ENCODE measurements around the gene PEX14. TPM values are rescaled to one million over a fixed set of nuclear protein-coding genes. Genes with fewer than 3 reads are reported as not detected.

Gene PEX14
- total RNA-seq, 3 donors from 2014 or later = 12.5 to 16.1 (median 14.8) TPM

DNA sequence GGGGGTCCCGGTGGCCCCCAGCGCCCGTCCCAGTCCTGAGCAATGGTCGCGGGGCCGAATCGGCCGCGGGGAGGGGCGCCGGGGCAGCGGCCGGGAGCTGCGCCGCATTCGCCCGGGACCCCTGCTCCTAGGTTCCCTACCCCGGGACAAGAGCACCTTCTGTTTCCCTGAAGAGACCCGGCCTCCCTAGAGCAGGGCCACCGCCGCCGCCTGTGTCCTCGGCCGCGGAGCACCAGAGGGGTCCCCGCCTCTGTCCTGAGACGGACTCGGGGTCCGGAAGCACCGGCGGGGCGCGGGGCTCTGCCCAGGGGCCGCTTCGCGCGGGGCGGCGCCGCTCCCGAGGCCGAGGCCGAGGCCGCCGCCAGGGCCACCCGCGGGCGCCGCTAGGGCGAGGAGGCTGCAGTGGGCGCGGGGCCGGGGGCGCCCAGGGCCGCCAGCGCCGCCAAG, 163.8 kb downstream of the PEX14 start:
- Histone ChIP-seq H3K9me3 (no peaks in the 10 kb centered on the region), H3K4me3 (peak overlapping the region; percentile 27 to 52 (median 28)), H3K36me3 (no peaks in the 10 kb centered on the region), H3K27ac (peak overlapping the region; percentile 88 to 95), H3K27me3 (peaks cover 0 to 2% of the 10 kb centered on the region in 2 donors), H3K4me1 (peaks cover 26 to 37% of the 10 kb centered on the region in 2 donors)
- intact Hi-C loops (cut with DNase I; ENCODE audit: low total_unique reads) = no loop called here
- no peak for DNase-seq (ENCODE audit: low spot score in 2 of 2)
- TF ChIP-seq POLR2A (IDR thresholded peaks at IDR 0.05) = no peak
- no peak for TF ChIP-seq POLR2AphosphoS5 (IDR thresholded peaks at IDR 0.05)
- no peak for TF ChIP-seq CTCF (IDR thresholded peaks at IDR 0.05)

GRCh38 chr1:10639011-10639774, 164.4 kb downstream of the PEX14 start:
- TF ChIP-seq POLR2AphosphoS5 (IDR thresholded peaks at IDR 0.05) = no peak
- no peak for TF ChIP-seq CTCF (IDR thresholded peaks at IDR 0.05)
- no peak for TF ChIP-seq POLR2A (IDR thresholded peaks at IDR 0.05)
- Histone ChIP-seq H3K27me3 (peaks cover 0 to 2% of the 10 kb centered on the region in 2 donors), H3K4me1 (peaks cover 24 to 31% of the 10 kb centered on the region in 2 donors), H3K9me3 (no peaks in the 10 kb centered on the region), H3K4me3 (peak overlapping the region in 1 of 3 donors; percentile 52), H3K36me3 (no peaks in the 10 kb centered on the region), H3K27ac (no peak overlapping the region)
- intact Hi-C loops (cut with DNase I; ENCODE audit: low total_unique reads) = no loop called here
- no peak for DNase-seq (ENCODE audit: low spot score in 2 of 2)

- TF ChIP-seq POLR2AphosphoS5 (IDR thresholded peaks at IDR 0.05) = no peak
- Histone ChIP-seq H3K4me1 (peaks cover 16 to 23% of the 10 kb centered on the region in 2 donors), H3K9me3 (no peaks in the 10 kb centered on the region), H3K36me3 (no peaks in the 10 kb centered on the region), H3K27me3 (peaks cover 0 to 2% of the 10 kb centered on the region in 2 donors), H3K4me3 (no peak overlapping the region), H3K27ac (peak overlapping the region; percentile 78 to 82)
- intact Hi-C loops (cut with DNase I; ENCODE audit: low total_unique reads) = no loop called here
- DNase-seq (ENCODE audit: low spot score in 2 of 2) = peak in 1 of 2 donors; percentile 57
These were observed 165.2 kb downstream of the PEX14 start for GRCh38 chr1:10639775-10640578.

DNA sequence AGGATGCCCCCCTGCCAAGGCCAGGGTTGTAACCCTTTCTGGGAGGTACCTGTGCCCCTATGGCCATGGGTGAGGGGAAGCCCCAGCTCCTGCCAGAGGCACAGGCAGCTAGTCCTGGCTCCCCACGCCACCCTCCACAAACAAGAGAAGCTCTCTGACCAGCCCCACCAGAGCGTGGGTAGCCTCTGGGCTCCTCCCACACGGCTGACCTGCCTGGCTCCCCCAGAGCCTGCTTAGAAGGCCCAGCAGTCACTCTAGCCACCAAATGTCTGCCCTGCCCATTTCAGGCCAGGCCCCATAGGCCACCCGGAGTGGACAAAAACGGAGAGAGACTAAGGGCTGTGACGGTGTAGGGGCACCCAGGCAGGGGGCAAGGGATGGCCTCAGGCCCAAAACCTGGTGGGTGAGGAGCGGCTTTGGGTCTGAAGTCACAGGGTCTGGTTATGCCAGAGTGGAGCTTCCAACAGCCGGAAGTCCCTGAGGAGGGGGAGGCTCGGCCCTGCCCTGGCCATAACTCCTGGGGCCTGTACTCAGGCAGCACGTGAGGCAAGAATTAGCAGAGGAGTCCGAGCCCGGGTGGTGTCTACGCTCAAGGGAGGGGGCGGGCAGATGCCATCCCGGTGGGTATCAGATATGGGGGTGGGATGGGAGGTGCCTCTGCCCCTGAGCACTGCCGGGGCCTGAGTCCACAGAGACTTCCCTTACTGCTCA, 166.2 kb downstream of the PEX14 start:
- no peak for TF ChIP-seq CTCF (IDR thresholded peaks at IDR 0.05)
- TF ChIP-seq POLR2AphosphoS5 (IDR thresholded peaks at IDR 0.05) = no peak
- TF ChIP-seq POLR2A (IDR thresholded peaks at IDR 0.05) = no peak
- no peak overlapping the region for H3K4me3 ChIP-seq
- intact Hi-C loops (cut with DNase I; ENCODE audit: low total_unique reads) = no loop called here
- no peaks in the 10 kb centered on the region for H3K36me3 ChIP-seq
- peaks cover 14 to 15% of the 10 kb centered on the region in 2 donors for H3K4me1 ChIP-seq
- H3K27ac ChIP-seq = peak overlapping the region; percentile 78 to 82
- peaks cover 0 to 2% of the 10 kb centered on the region in 2 donors for H3K27me3 ChIP-seq
- DNase-seq (ENCODE audit: low spot score in 2 of 2) = no peak
- H3K9me3 ChIP-seq = no peaks in the 10 kb centered on the region

DNA sequence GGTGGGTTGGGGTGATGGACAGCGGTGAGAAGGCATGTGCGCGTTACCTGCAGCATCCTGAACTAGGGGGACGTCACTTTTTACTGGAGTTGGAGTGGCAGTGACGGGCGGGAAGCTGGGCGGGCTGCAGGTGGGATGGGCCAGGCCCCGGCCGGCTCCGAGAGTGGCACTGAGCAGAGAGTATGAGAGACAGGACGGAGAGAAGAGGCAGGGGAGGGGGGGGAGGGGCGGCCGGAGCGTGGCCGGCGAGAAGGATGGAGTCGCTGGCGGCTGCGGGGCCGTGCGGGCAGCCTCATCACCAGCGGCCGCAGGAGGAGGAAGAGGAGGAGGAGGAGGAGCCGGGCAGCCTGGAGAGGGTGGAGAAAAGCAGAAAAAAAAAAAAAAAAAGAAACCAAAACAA, 167.2 kb downstream of the PEX14 start:
- H3K27ac ChIP-seq = peak overlapping the region; percentile 78 to 82

More for the DNA sequence above, 167.2 kb downstream of the PEX14 start:
- Histone ChIP-seq H3K9me3 (no peaks in the 10 kb centered on the region), H3K4me1 (peaks cover 11 to 14% of the 10 kb centered on the region in 2 donors), H3K27me3 (peaks cover 0 to 2% of the 10 kb centered on the region in 2 donors), H3K4me3 (no peak overlapping the region), H3K36me3 (no peaks in the 10 kb centered on the region)
- intact Hi-C loops (cut with DNase I; ENCODE audit: low total_unique reads) = no loop called here
- DNase-seq (ENCODE audit: low spot score in 2 of 2) = no peak
- TF ChIP-seq POLR2AphosphoS5 (IDR thresholded peaks at IDR 0.05) = no peak

Measured in breast epithelium (tissue), 4 donors.